ENCODE results near the gene PDZD7. TPM values are rescaled to one million over a fixed set of nuclear protein-coding genes. Genes with fewer than 3 reads are reported as not detected.

PDZD7 gene
- total RNA-seq, 1 experiment from 2014 or later: 1.8 TPM

GRCh38 chr10:100962351-100963080, 68.4 kb downstream of the PDZD7 start:
- Histone ChIP-seq H3K9me3 (ENCODE audit: control insufficient read depth, insufficient read depth, low read depth, low read length) (no peaks in the 10 kb centered on the region), H3K27me3 (ENCODE audit: control insufficient read depth, insufficient read depth, low read length) (no peaks in the 10 kb centered on the region), H3K4me3 (ENCODE audit: low read depth in 2 of 2, low read length in 2 of 2) (no peak overlapping the region), H3K4me1 (ENCODE audit: control insufficient read depth, insufficient read depth, low read length) (no peaks in the 10 kb centered on the region), H3K36me3 (ENCODE audit: control insufficient read depth, insufficient read depth, low read length) (peaks cover 51% of the 10 kb centered on the region), H3K27ac (ENCODE audit: low read length) (no peak overlapping the region)
- in situ Hi-C loops (cut with HindIII; ENCODE audit: low pct_unique_long_range_greater_than_20kb, low sequenced_read_pairs) (no loop called here), intact Hi-C loops (cut with micrococcal nuclease; ENCODE audit: unreplicated experiment) (no loop called here)
- DNase-seq (ENCODE audit: low read depth, low spot score) (no peak), ATAC-seq (no peak)
- CTCF ChIA-PET: no interaction called here
- TF ChIP-seq REST (IDR thresholded peaks at IDR 0.05; ENCODE audit: insufficient read depth in 1 of 2, low read depth in 2 of 2, low read length in 1 of 2) (no peak), POLR2AphosphoS5 (IDR thresholded peaks at IDR 0.05; ENCODE audit: low read depth, low read length) (no peak), TCF7L2 (IDR thresholded peaks at IDR 0.05; ENCODE audit: low read depth, low read length) (no peak), CTCF (IDR thresholded peaks at IDR 0.05) (no peak), SIN3A (IDR thresholded peaks at IDR 0.05; ENCODE audit: borderline replicate concordance, insufficient read depth, low read depth, low read length) (no peak)
- POLR2A ChIA-PET: no interaction called here
- TSS peak; percentile 49 for BruUV-seq (replicated peaks)

- CTCF ChIA-PET: no interaction called here
- DNase-seq (ENCODE audit: low read depth, low spot score) (no peak), ATAC-seq (no peak)
- Histone ChIP-seq H3K27me3 (ENCODE audit: control insufficient read depth, insufficient read depth, low read length) (no peaks in the 10 kb centered on the region), H3K9me3 (ENCODE audit: control insufficient read depth, insufficient read depth, low read depth, low read length) (no peaks in the 10 kb centered on the region), H3K36me3 (ENCODE audit: control insufficient read depth, insufficient read depth, low read length) (peaks cover 63% of the 10 kb centered on the region), H3K27ac (ENCODE audit: low read length) (no peak overlapping the region), H3K4me3 (ENCODE audit: low read depth in 2 of 2, low read length in 2 of 2) (no peak overlapping the region), H3K4me1 (ENCODE audit: control insufficient read depth, insufficient read depth, low read length) (no peaks in the 10 kb centered on the region)
- intact Hi-C loops (cut with micrococcal nuclease; ENCODE audit: unreplicated experiment): no loop called here
- TF ChIP-seq TCF7L2 (IDR thresholded peaks at IDR 0.05; ENCODE audit: low read depth, low read length) (no peak), REST (IDR thresholded peaks at IDR 0.05; ENCODE audit: insufficient read depth in 1 of 2, low read depth in 2 of 2, low read length in 1 of 2) (no peak), POLR2AphosphoS5 (IDR thresholded peaks at IDR 0.05; ENCODE audit: low read depth, low read length) (no peak), CTCF (IDR thresholded peaks at IDR 0.05) (no peak), SIN3A (IDR thresholded peaks at IDR 0.05; ENCODE audit: borderline replicate concordance, insufficient read depth, low read depth, low read length) (no peak)
- in situ Hi-C loops (cut with HindIII; ENCODE audit: low pct_unique_long_range_greater_than_20kb, low sequenced_read_pairs): no loop called here
- BruUV-seq (replicated peaks): no TSS peak
- POLR2A ChIA-PET: no interaction called here
Measured at GRCh38 chr10:100960251-100960650, 70.7 kb downstream of the PDZD7 start.
